Measurements from ENCODE around the gene GINS1. TPM values are rescaled to one million over a fixed set of nuclear protein-coding genes. Genes with fewer than 3 reads are reported as not detected.

The GINS1 gene
- total RNA-seq, 1 donor from 2014 or later, result 15.5 TPM

- peaks cover 32% of the 10 kb centered on the region for H3K36me3 Mint-ChIP-seq
- no peak overlapping the region for H3K4me3 Mint-ChIP-seq
- H3K4me1 Mint-ChIP-seq, result peaks cover 2% of the 10 kb centered on the region
- no peak overlapping the region for H3K27ac Mint-ChIP-seq
- no peak for DNase-seq (ENCODE audit: low spot score in 2 of 2, unreplicated experiment in 2 of 2)
- TF ChIP-seq CTCF (IDR thresholded peaks at IDR 0.05; ENCODE audit: unreplicated experiment), result no peak
- H3K9me3 Mint-ChIP-seq, result peaks cover 24% of the 10 kb centered on the region
- H3K27me3 Mint-ChIP-seq (ENCODE audit: low read depth), result no peaks in the 10 kb centered on the region
Measured at GRCh38 chr20:25368526-25368925, 38.9 kb upstream of the GINS1 start.

- Mint-ChIP-seq H3K4me3 (no peak overlapping the region), H3K36me3 (peaks cover 34% of the 10 kb centered on the region), H3K4me1 (peaks cover under 1% of the 10 kb centered on the region), H3K27me3 (ENCODE audit: low read depth) (no peaks in the 10 kb centered on the region), H3K9me3 (peaks cover 26% of the 10 kb centered on the region), H3K27ac (no peak overlapping the region)
- no peak for TF ChIP-seq CTCF (IDR thresholded peaks at IDR 0.05; ENCODE audit: unreplicated experiment)
- no peak for DNase-seq (ENCODE audit: low spot score in 2 of 2, unreplicated experiment in 2 of 2)
Measured at GRCh38 chr20:25368976-25369375, 38.5 kb upstream of the GINS1 start.

- Mint-ChIP-seq H3K27me3 (ENCODE audit: low read depth) (no peaks in the 10 kb centered on the region), H3K4me1 (no peaks in the 10 kb centered on the region), H3K9me3 (peaks cover 27% of the 10 kb centered on the region), H3K4me3 (no peak overlapping the region), H3K36me3 (peaks cover 34% of the 10 kb centered on the region), H3K27ac (no peak overlapping the region)
- no peak for DNase-seq (ENCODE audit: low spot score in 2 of 2, unreplicated experiment in 2 of 2)
- no peak for TF ChIP-seq CTCF (IDR thresholded peaks at IDR 0.05; ENCODE audit: unreplicated experiment)
Measured at GRCh38 chr20:25369529-25369928, 37.9 kb upstream of the GINS1 start.

- Mint-ChIP-seq H3K27ac (no peak overlapping the region), H3K27me3 (ENCODE audit: low read depth) (no peaks in the 10 kb centered on the region), H3K4me3 (no peak overlapping the region), H3K36me3 (peaks cover 37% of the 10 kb centered on the region), H3K4me1 (no peaks in the 10 kb centered on the region), H3K9me3 (peaks cover 29% of the 10 kb centered on the region)
- TF ChIP-seq CTCF (IDR thresholded peaks at IDR 0.05; ENCODE audit: unreplicated experiment), result no peak
- no peak for DNase-seq (ENCODE audit: low spot score in 2 of 2, unreplicated experiment in 2 of 2)
Measured at GRCh38 chr20:25369971-25370370, 37.5 kb upstream of the GINS1 start.

- no peak for TF ChIP-seq CTCF (IDR thresholded peaks at IDR 0.05; ENCODE audit: unreplicated experiment)
- no peaks in the 10 kb centered on the region for H3K27me3 Mint-ChIP-seq (ENCODE audit: low read depth)
- no peaks in the 10 kb centered on the region for H3K4me1 Mint-ChIP-seq
- H3K9me3 Mint-ChIP-seq, result peaks cover 19% of the 10 kb centered on the region
- DNase-seq (ENCODE audit: low spot score in 2 of 2, unreplicated experiment in 2 of 2), result no peak
- H3K36me3 Mint-ChIP-seq, result peaks cover 32% of the 10 kb centered on the region
- H3K4me3 Mint-ChIP-seq, result no peak overlapping the region
- no peak overlapping the region for H3K27ac Mint-ChIP-seq
Measured at GRCh38 chr20:25372584-25373336, 34.7 kb upstream of the GINS1 start.

Data from mesothelial cell of epicardium (in vitro differentiated cells).